ENCODE measurements around the gene NTMT1. TPM values are rescaled to one million over a fixed set of nuclear protein-coding genes. Genes with fewer than 3 reads are reported as not detected.

The NTMT1 gene
- total RNA-seq, 1 experiment from 2014 or later, result 22.4 TPM

- H3K4me1 ChIP-seq (ENCODE audit: low read length), result peaks cover 3% of the 10 kb centered on the region; the same call in 1 of the 2 replicates
- no peaks in the 10 kb centered on the region for H3K27me3 ChIP-seq (ENCODE audit: low read length)
Measured at GRCh38 chr9:129646654-129647053, 20.7 kb downstream of the NTMT1 start.

GRCh38 chr9:129647635-129648034, 21.7 kb downstream of the NTMT1 start:
- H3K27me3 ChIP-seq (ENCODE audit: low read length), result no peaks in the 10 kb centered on the region
- no peaks in the 10 kb centered on the region for H4K20me1 ChIP-seq (ENCODE audit: insufficient read depth, low read depth, low read length)
- no peak overlapping the region for H3K4me2 ChIP-seq (ENCODE audit: low read depth, low read length, poor library complexity, severe bottlenecking)
- no peak overlapping the region for H2AFZ ChIP-seq (ENCODE audit: low read length)
- H3K9me3 ChIP-seq (ENCODE audit: low read length), result no peaks in the 10 kb centered on the region
- H3K4me1 ChIP-seq (ENCODE audit: low read length), result no peaks in the 10 kb centered on the region; the same call in 1 of the 2 replicates
- H3K9ac ChIP-seq (ENCODE audit: low read length), result no peak overlapping the region
- H3K27ac ChIP-seq (ENCODE audit: low read length), result no peak overlapping the region
- H3K36me3 ChIP-seq (ENCODE audit: insufficient read depth, low read length), result no peaks in the 10 kb centered on the region
- no peaks in the 10 kb centered on the region for H3K79me2 ChIP-seq (ENCODE audit: low read length)
- no peaks in the 10 kb centered on the region for H3K9me2 ChIP-seq (replicated peaks; ENCODE audit: insufficient read depth, low read length)
- no peak for DNase-seq
- no peak overlapping the region for H3K4me3 ChIP-seq (ENCODE audit: low read length)

More at GRCh38 chr9:129646654-129647053, 20.7 kb downstream of the NTMT1 start:
- Histone ChIP-seq H3K36me3 (ENCODE audit: insufficient read depth, low read length) (no peaks in the 10 kb centered on the region), H3K79me2 (ENCODE audit: low read length) (peaks cover 2% of the 10 kb centered on the region), H3K4me2 (ENCODE audit: low read depth, low read length, poor library complexity, severe bottlenecking) (no peak overlapping the region), H3K9me2 (replicated peaks; ENCODE audit: insufficient read depth, low read length) (no peaks in the 10 kb centered on the region), H3K27ac (ENCODE audit: low read length) (no peak overlapping the region), H3K9me3 (ENCODE audit: low read length) (no peaks in the 10 kb centered on the region), H4K20me1 (ENCODE audit: insufficient read depth, low read depth, low read length) (peaks cover 1% of the 10 kb centered on the region; the same call in 1 of the 2 replicates), H3K4me3 (ENCODE audit: low read length) (no peak overlapping the region), H3K9ac (ENCODE audit: low read length) (no peak overlapping the region), H2AFZ (ENCODE audit: low read length) (no peak overlapping the region)
- DNase-seq, result no peak

- Histone ChIP-seq H4K20me1 (ENCODE audit: insufficient read depth, low read depth, low read length) (no peaks in the 10 kb centered on the region), H3K4me2 (ENCODE audit: low read depth, low read length, poor library complexity, severe bottlenecking) (no peak overlapping the region), H3K4me1 (ENCODE audit: low read length) (no peaks in the 10 kb centered on the region), H3K9ac (ENCODE audit: low read length) (no peak overlapping the region), H3K9me2 (replicated peaks; ENCODE audit: insufficient read depth, low read length) (no peaks in the 10 kb centered on the region), H3K27ac (ENCODE audit: low read length) (no peak overlapping the region), H3K36me3 (ENCODE audit: insufficient read depth, low read length) (no peaks in the 10 kb centered on the region), H3K9me3 (ENCODE audit: low read length) (no peaks in the 10 kb centered on the region), H2AFZ (ENCODE audit: low read length) (no peak overlapping the region), H3K4me3 (ENCODE audit: low read length) (no peak overlapping the region), H3K27me3 (ENCODE audit: low read length) (no peaks in the 10 kb centered on the region), H3K79me2 (ENCODE audit: low read length) (no peaks in the 10 kb centered on the region)
- no peak for DNase-seq
Measured at GRCh38 chr9:129648092-129648763, 22.3 kb downstream of the NTMT1 start.

GRCh38 chr9:129648764-129649115, 22.8 kb downstream of the NTMT1 start:
- no peak overlapping the region for H2AFZ ChIP-seq (ENCODE audit: low read length)
- no peaks in the 10 kb centered on the region for H3K36me3 ChIP-seq (ENCODE audit: insufficient read depth, low read length)
- no peak overlapping the region for H3K27ac ChIP-seq (ENCODE audit: low read length)
- no peak for DNase-seq
- H3K4me2 ChIP-seq (ENCODE audit: low read depth, low read length, poor library complexity, severe bottlenecking), result no peak overlapping the region
- no peak overlapping the region for H3K4me3 ChIP-seq (ENCODE audit: low read length)
- H3K79me2 ChIP-seq (ENCODE audit: low read length), result no peaks in the 10 kb centered on the region
- H3K4me1 ChIP-seq (ENCODE audit: low read length), result no peaks in the 10 kb centered on the region
- H3K9ac ChIP-seq (ENCODE audit: low read length), result no peak overlapping the region
- no peaks in the 10 kb centered on the region for H4K20me1 ChIP-seq (ENCODE audit: insufficient read depth, low read depth, low read length)
- H3K9me3 ChIP-seq (ENCODE audit: low read length), result no peaks in the 10 kb centered on the region
- H3K27me3 ChIP-seq (ENCODE audit: low read length), result no peaks in the 10 kb centered on the region
- H3K9me2 ChIP-seq (replicated peaks; ENCODE audit: insufficient read depth, low read length), result no peaks in the 10 kb centered on the region

- Histone ChIP-seq H3K4me1 (ENCODE audit: low read length) (no peaks in the 10 kb centered on the region), H3K9ac (ENCODE audit: low read length) (no peak overlapping the region), H3K4me3 (ENCODE audit: low read length) (no peak overlapping the region), H3K9me2 (replicated peaks; ENCODE audit: insufficient read depth, low read length) (no peaks in the 10 kb centered on the region), H3K36me3 (ENCODE audit: insufficient read depth, low read length) (no peaks in the 10 kb centered on the region), H3K79me2 (ENCODE audit: low read length) (no peaks in the 10 kb centered on the region), H3K27me3 (ENCODE audit: low read length) (no peaks in the 10 kb centered on the region), H3K9me3 (ENCODE audit: low read length) (no peaks in the 10 kb centered on the region), H2AFZ (ENCODE audit: low read length) (no peak overlapping the region), H4K20me1 (ENCODE audit: insufficient read depth, low read depth, low read length) (no peaks in the 10 kb centered on the region), H3K27ac (ENCODE audit: low read length) (no peak overlapping the region), H3K4me2 (ENCODE audit: low read depth, low read length, poor library complexity, severe bottlenecking) (no peak overlapping the region)
- DNase-seq, result no peak
Measured at GRCh38 chr9:129649726-129650679, 24.0 kb downstream of the NTMT1 start.

GRCh38 chr9:129650680-129651235, 24.8 kb downstream of the NTMT1 start:
- Histone ChIP-seq H3K36me3 (ENCODE audit: insufficient read depth, low read length) (no peaks in the 10 kb centered on the region), H3K4me3 (ENCODE audit: low read length) (no peak overlapping the region), H3K79me2 (ENCODE audit: low read length) (no peaks in the 10 kb centered on the region), H3K9me2 (replicated peaks; ENCODE audit: insufficient read depth, low read length) (no peaks in the 10 kb centered on the region), H3K4me1 (ENCODE audit: low read length) (no peaks in the 10 kb centered on the region), H3K9me3 (ENCODE audit: low read length) (no peaks in the 10 kb centered on the region), H3K27ac (ENCODE audit: low read length) (no peak overlapping the region), H4K20me1 (ENCODE audit: insufficient read depth, low read depth, low read length) (no peaks in the 10 kb centered on the region), H3K27me3 (ENCODE audit: low read length) (no peaks in the 10 kb centered on the region), H2AFZ (ENCODE audit: low read length) (no peak overlapping the region), H3K4me2 (ENCODE audit: low read depth, low read length, poor library complexity, severe bottlenecking) (no peak overlapping the region), H3K9ac (ENCODE audit: low read length) (no peak overlapping the region)
- no peak for DNase-seq

- no peak overlapping the region for H3K4me3 ChIP-seq (ENCODE audit: low read length)
- H3K27me3 ChIP-seq (ENCODE audit: low read length), result no peaks in the 10 kb centered on the region
- H3K9me3 ChIP-seq (ENCODE audit: low read length), result no peaks in the 10 kb centered on the region
- no peaks in the 10 kb centered on the region for H3K79me2 ChIP-seq (ENCODE audit: low read length)
- H3K9ac ChIP-seq (ENCODE audit: low read length), result no peak overlapping the region
- H3K4me2 ChIP-seq (ENCODE audit: low read depth, low read length, poor library complexity, severe bottlenecking), result no peak overlapping the region
- no peak overlapping the region for H2AFZ ChIP-seq (ENCODE audit: low read length)
- no peaks in the 10 kb centered on the region for H3K9me2 ChIP-seq (replicated peaks; ENCODE audit: insufficient read depth, low read length)
- H3K36me3 ChIP-seq (ENCODE audit: insufficient read depth, low read length), result no peaks in the 10 kb centered on the region
- no peak for DNase-seq
- no peaks in the 10 kb centered on the region for H3K4me1 ChIP-seq (ENCODE audit: low read length)
- H3K27ac ChIP-seq (ENCODE audit: low read length), result no peak overlapping the region
- no peaks in the 10 kb centered on the region for H4K20me1 ChIP-seq (ENCODE audit: insufficient read depth, low read depth, low read length)
Measured at GRCh38 chr9:129653823-129654553, 28.0 kb downstream of the NTMT1 start.

Measured in Karpas-422 (cell line).